HepG2 (cell line): ENCODE results near the gene WDR81. TPM values are rescaled to one million over a fixed set of nuclear protein-coding genes. Genes with fewer than 3 reads are reported as not detected.

Source experiments
- AGO1 ChIP-seq: fragments of 200-400 bp; formaldehyde crosslinking; IDR thresholded peaks from 2 replicates; pipeline ENCODE4 v1.6.1; 2017; ENCODE audit warnings: mild to moderate bottlenecking, low read depth, low read length, moderate library complexity; ENCODE audit not compliant: poor library complexity, severe bottlenecking
- ATM ChIP-seq: fragments of 450-650 bp; IDR thresholded peaks from 2 replicates; pipeline ENCODE4 v1.7.1; 2017; ENCODE audit warnings: mild to moderate bottlenecking, borderline replicate concordance
- GZF1 ChIP-seq: sonication (generic); formaldehyde crosslinking; IDR thresholded peaks from 2 replicates; pipeline ENCODE4 v1.5.1; 2020; ENCODE audit warnings: mild to moderate bottlenecking, missing genetic modification reagents
- IRF9 ChIP-seq: sonication (generic); formaldehyde crosslinking; IDR thresholded peaks from 2 replicates; pipeline ENCODE4 v1.8.0; 2022; ENCODE audit warnings: missing genetic modification reagents, mild to moderate bottlenecking, borderline replicate concordance
- KIAA2018 ChIP-seq: sonication (generic); formaldehyde crosslinking; IDR thresholded peaks from 2 replicates; pipeline ENCODE4 v1.5.0; 2020; ENCODE audit warnings: mild to moderate bottlenecking, missing genetic modification reagents, borderline replicate concordance
- MATR3 ChIP-seq: sonication (generic); formaldehyde crosslinking; IDR thresholded peaks from 2 replicates; pipeline ENCODE4 v1.4.0; 2020; ENCODE audit warnings: missing genetic modification reagents
- NR2F6 ChIP-seq, 2 experiments: IDR thresholded peaks; 2 replicates each; pipeline ENCODE4 v1.6.1; 2016; ENCODE audit warnings: antibody characterized with exemption in 1 of 2, mild to moderate bottlenecking in 1 of 2
- PLRG1 ChIP-seq: fragments of 450-650 bp; conservative IDR thresholded peaks from 2 replicates; pipeline ENCODE4 v1.6.1; 2016
- POLR2A ChIP-seq, 2 experiments: IDR thresholded peaks; 2 replicates each; pipeline ENCODE4 v1.6.1; 2011; ENCODE audit warnings: low read depth in 2 of 2, low read length in 2 of 2, mild to moderate bottlenecking in 1 of 2, moderate library complexity in 1 of 2; ENCODE audit not compliant: insufficient read depth in 1 of 2
- SIX1 ChIP-seq: sonication (generic); formaldehyde crosslinking; IDR thresholded peaks from 2 replicates; pipeline ENCODE4 v1.4.0; 2020; ENCODE audit warnings: missing genetic modification reagents, borderline replicate concordance
- SMAD9 ChIP-seq: sonication (generic); formaldehyde crosslinking; IDR thresholded peaks from 2 replicates; pipeline ENCODE4 v1.5.1; 2020; ENCODE audit warnings: mild to moderate bottlenecking, missing genetic modification reagents
- ZFP41 ChIP-seq: sonication (generic); formaldehyde crosslinking; IDR thresholded peaks from 2 replicates; pipeline ENCODE4 v1.4.0; 2020; ENCODE audit warnings: mild to moderate bottlenecking, missing genetic modification reagents, borderline replicate concordance
- ZNF737 ChIP-seq: sonication (generic); formaldehyde crosslinking; IDR thresholded peaks from 2 replicates; pipeline ENCODE4 v1.5.0; 2020; ENCODE audit warnings: missing genetic modification reagents, mild to moderate bottlenecking, borderline replicate concordance
- polyA plus RNA-seq, 8 experiments: library from polyadenylated mRNA; depleted of rRNA in 3 of 8; stranded (reverse) in 7 of 8; unstranded in 1 of 8; fragments of >200 nt; fragmentation: Illumina TruSeq in 4 of 8; extraction: Trizol in 4 of 8; gene quantifications; 2 replicates each; pipeline versions ENCODE4 v1.2.1 to v1.2.3, GENCODE V29; 2011 to 2016; ENCODE audit warnings: low read depth in 4 of 8, missing spikeins in 1 of 8, mixed read lengths in 1 of 8; ENCODE audit not compliant: insufficient read depth in 1 of 8
- total RNA-seq, 5 experiments: library from RNA; depleted of rRNA; stranded (reverse); fragments of >200 nt; fragmentation: Illumina TruSeq; extraction: Trizol; gene quantifications; 2 replicates each; pipeline ENCODE4 v1.2.3, GENCODE V29; 2016; ENCODE audit warnings: low read depth in 1 of 5
- TF ChIP-seq, protein P1 (sequence below): IDR thresholded peaks from 2 replicates; pipeline ENCODE4 v1.6.1; 2016; ENCODE audit warnings: low read depth
- TF ChIP-seq, protein P2 (sequence below): fragments of 450-650 bp; IDR thresholded peaks from 2 replicates; pipeline ENCODE4 v1.6.1; 2017

WDR81 gene
- total and polyA plus RNA-seq, 2 of the 13 experiments (the other 11 are each of a cell fraction or from before 2014, with no cell fraction given) = 9.1 to 16.7 TPM

DNA sequence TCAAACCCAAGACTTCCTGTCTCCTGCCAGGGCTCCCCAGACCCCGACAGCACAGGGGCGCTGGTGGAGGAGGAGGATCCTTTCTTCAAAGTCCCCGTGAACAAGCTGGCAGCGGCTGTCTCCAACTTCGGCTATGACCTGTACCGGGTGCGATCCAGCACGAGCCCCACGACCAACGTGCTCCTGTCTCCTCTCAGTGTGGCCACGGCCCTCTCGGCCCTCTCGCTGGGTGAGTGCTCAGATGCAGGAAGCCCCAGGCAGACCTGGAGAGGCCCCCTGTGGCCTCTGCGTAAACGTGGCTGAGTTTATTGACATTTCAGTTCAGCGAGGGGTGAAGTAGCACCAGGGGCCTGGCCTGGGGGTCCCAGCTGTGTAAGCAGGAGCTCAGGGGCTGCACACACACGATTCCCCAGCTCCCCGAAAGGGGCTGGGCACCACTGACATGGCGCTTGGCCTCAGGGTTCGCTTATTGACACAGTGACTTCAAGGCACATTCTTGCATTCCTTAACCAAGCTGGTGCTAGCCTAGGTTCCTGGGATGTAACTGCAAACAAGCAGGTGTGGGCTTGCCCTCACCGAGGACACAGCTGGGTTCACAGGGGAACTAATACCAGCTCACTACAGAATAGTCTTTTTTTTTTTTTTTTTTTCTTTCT is 45.4 kb downstream of the WDR81 start (continued):
- TF ChIP-seq SIX1 (CRISPR knock-in tag) = no peak
- peak; percentile 66 for TF ChIP-seq NR2F6 (IDR thresholded peaks at IDR 0.05)
- peak; percentile 50; the same call in 1 of the 2 replicates for TF ChIP-seq NR2F6 (CRISPR knock-in tag; IDR thresholded peaks at IDR 0.05)
- no peak for TF ChIP-seq ZNF737 (CRISPR knock-in tag)
- TF ChIP-seq ATM = no peak
- TF ChIP-seq SMAD9 (CRISPR knock-in tag) = no peak
- no peak for TF ChIP-seq IRF9
- no peak for TF ChIP-seq GZF1 (CRISPR knock-in tag)
- no peak for TF ChIP-seq MATR3
- TF ChIP-seq, protein P1, sequence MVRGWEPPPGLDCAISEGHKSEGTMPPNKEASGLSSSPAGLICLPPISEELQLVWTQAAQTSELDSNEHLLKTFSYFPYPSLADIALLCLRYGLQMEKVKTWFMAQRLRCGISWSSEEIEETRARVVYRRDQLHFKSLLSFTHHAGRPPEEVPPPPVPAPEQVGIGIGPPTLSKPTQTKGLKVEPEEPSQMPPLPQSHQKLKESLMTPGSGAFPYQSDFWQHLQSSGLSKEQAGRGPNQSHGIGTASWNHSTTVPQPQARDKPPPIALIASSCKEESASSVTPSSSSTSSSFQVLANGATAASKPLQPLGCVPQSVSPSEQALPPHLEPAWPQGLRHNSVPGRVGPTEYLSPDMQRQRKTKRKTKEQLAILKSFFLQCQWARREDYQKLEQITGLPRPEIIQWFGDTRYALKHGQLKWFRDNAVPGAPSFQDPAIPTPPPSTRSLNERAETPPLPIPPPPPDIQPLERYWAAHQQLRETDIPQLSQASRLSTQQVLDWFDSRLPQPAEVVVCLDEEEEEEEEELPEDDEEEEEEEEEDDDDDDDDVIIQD (CRISPR knock-in tag) = no peak
- no peak for TF ChIP-seq KIAA2018 (CRISPR knock-in tag)
- TF ChIP-seq, protein P2, sequence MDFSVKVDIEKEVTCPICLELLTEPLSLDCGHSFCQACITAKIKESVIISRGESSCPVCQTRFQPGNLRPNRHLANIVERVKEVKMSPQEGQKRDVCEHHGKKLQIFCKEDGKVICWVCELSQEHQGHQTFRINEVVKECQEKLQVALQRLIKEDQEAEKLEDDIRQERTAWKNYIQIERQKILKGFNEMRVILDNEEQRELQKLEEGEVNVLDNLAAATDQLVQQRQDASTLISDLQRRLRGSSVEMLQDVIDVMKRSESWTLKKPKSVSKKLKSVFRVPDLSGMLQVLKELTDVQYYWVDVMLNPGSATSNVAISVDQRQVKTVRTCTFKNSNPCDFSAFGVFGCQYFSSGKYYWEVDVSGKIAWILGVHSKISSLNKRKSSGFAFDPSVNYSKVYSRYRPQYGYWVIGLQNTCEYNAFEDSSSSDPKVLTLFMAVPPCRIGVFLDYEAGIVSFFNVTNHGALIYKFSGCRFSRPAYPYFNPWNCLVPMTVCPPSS = no peak
- no peak for TF ChIP-seq PLRG1
- no peak for TF ChIP-seq ZFP41 (CRISPR knock-in tag)
- no peak for TF ChIP-seq AGO1
- no peak; a peak in 1 of 4 replicates for TF ChIP-seq POLR2A (IDR thresholded peaks at IDR 0.05; ENCODE audit: insufficient read depth in 1 of 2, low read depth in 2 of 2, low read length in 2 of 2)
